ENCODE results near the gene KRTAP10-3. TPM values are rescaled to one million over a fixed set of nuclear protein-coding genes. Genes with fewer than 3 reads are reported as not detected.

Gene KRTAP10-3
- total RNA-seq, 1 donor from 2014 or later, result not detected

DNA sequence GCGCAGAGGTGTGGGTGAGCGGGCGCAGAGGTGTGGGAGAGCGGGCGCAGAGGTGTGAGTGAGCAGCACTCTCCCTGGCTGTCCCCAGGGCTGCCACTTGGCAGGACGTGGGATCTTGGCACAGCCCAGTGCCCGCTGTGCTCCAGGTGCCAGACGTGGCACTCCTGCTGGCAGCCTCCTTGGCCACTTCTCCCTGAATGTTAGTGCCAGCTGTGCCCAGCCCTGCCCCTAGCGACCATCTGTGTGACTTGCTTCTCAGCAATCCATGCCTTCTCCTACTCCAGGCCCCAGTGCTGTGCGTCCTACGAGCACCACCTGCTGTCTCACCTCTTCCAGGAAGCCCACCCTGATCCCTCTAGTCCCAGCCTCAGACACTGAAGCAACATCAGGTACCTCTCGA lies 49.1 kb downstream of the KRTAP10-3 start:
- no peak overlapping the region for H3K4me3 Mint-ChIP-seq (ENCODE audit: unreplicated experiment)
- peaks cover 4% of the 10 kb centered on the region for H3K4me1 Mint-ChIP-seq (ENCODE audit: low read depth, unreplicated experiment)
- H3K36me3 Mint-ChIP-seq (ENCODE audit: low read depth, unreplicated experiment), result peaks cover 1% of the 10 kb centered on the region
- DNase-seq (ENCODE audit: low read depth) (no peak), FAIRE-seq (no peak)
- peaks cover 37% of the 10 kb centered on the region for H3K27me3 Mint-ChIP-seq (ENCODE audit: low read depth, unreplicated experiment)
- H4K20me1 ChIP-seq (ENCODE audit: insufficient read depth, low read length), result no peaks in the 10 kb centered on the region
- H3K9ac ChIP-seq (ENCODE audit: low read length), result no peak overlapping the region
- no peak overlapping the region for H3K4me3 ChIP-seq (ENCODE audit: insufficient read depth, low read depth, low read length)
- H3K36me3 ChIP-seq (ENCODE audit: insufficient read depth, low read length), result no peaks in the 10 kb centered on the region
- H3K27ac ChIP-seq (ENCODE audit: low read depth, low read length), result no peak overlapping the region
- H3K79me2 ChIP-seq (ENCODE audit: insufficient read depth, low read length), result no peaks in the 10 kb centered on the region
- H3K4me2 ChIP-seq (ENCODE audit: low read length), result no peak overlapping the region
- no peaks in the 10 kb centered on the region for H3K9me3 Mint-ChIP-seq (ENCODE audit: unreplicated experiment)
- no peaks in the 10 kb centered on the region for H3K4me1 ChIP-seq (ENCODE audit: insufficient read depth, low read length)
- no peaks in the 10 kb centered on the region for H3K9me3 ChIP-seq (ENCODE audit: insufficient read depth, low read depth, low read length)
- TF ChIP-seq, protein P1, sequence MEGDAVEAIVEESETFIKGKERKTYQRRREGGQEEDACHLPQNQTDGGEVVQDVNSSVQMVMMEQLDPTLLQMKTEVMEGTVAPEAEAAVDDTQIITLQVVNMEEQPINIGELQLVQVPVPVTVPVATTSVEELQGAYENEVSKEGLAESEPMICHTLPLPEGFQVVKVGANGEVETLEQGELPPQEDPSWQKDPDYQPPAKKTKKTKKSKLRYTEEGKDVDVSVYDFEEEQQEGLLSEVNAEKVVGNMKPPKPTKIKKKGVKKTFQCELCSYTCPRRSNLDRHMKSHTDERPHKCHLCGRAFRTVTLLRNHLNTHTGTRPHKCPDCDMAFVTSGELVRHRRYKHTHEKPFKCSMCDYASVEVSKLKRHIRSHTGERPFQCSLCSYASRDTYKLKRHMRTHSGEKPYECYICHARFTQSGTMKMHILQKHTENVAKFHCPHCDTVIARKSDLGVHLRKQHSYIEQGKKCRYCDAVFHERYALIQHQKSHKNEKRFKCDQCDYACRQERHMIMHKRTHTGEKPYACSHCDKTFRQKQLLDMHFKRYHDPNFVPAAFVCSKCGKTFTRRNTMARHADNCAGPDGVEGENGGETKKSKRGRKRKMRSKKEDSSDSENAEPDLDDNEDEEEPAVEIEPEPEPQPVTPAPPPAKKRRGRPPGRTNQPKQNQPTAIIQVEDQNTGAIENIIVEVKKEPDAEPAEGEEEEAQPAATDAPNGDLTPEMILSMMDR (IDR thresholded peaks at IDR 0.05; ENCODE audit: insufficient read depth, low read depth, low read length), result no peak
- TF ChIP-seq EZH2 (IDR thresholded peaks at IDR 0.05; ENCODE audit: insufficient read depth, low read length), result no peak
- peaks cover 2% of the 10 kb centered on the region for H3K27me3 ChIP-seq (ENCODE audit: insufficient read depth, low read length)
- no peak overlapping the region for H3K27ac Mint-ChIP-seq (ENCODE audit: unreplicated experiment)
- no peak overlapping the region for H2AFZ ChIP-seq (ENCODE audit: low read depth, low read length)

DNA sequence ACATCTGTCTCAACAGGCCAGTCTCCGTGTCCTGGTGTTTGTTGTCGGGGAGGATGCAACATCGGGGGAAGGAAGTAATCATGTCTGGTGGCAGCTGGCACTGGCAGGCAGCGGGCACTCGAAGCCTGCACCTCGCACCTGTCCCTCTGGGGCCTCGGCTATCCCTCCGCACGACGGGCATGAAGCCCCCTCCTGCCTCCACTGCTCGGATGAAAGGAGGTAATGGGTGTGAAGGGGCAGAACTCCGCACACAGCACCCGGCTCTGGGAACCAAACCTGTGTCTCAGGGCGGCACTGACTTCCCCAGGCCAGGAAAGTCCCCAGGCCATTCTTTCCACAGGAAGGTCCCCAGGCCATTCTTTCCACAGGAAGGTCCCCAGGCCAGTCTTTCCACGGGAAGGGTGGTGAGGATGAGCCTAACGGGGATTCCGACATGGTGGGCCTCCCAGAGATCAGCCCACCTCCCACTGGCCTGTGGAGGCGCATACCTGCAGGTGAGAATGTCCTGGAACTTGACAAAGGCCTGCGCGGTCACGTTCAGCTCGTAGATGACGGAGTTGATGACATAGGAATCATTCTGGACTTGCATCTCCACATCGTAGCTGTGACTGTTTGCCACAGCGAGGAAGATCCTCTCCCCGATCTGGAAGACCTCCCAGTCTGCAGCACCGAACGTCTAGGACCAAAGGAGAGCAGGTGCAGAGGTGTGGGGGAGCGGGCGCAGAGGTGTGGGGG lies 49.7 kb downstream of the KRTAP10-3 start:
- TF ChIP-seq, protein P1 (IDR thresholded peaks at IDR 0.05; ENCODE audit: insufficient read depth, low read depth, low read length), result no peak
- TF ChIP-seq EZH2 (IDR thresholded peaks at IDR 0.05; ENCODE audit: insufficient read depth, low read length), result no peak
- peaks cover 1% of the 10 kb centered on the region for H3K36me3 Mint-ChIP-seq (ENCODE audit: low read depth, unreplicated experiment)
- H3K27ac ChIP-seq (ENCODE audit: low read depth, low read length), result no peak overlapping the region
- H3K27me3 Mint-ChIP-seq (ENCODE audit: low read depth, unreplicated experiment), result peaks cover 37% of the 10 kb centered on the region
- H3K4me3 Mint-ChIP-seq (ENCODE audit: unreplicated experiment), result no peak overlapping the region
- H3K9ac ChIP-seq (ENCODE audit: low read length), result no peak overlapping the region
- H3K4me1 Mint-ChIP-seq (ENCODE audit: low read depth, unreplicated experiment), result peaks cover 4% of the 10 kb centered on the region
- H3K9me3 ChIP-seq (ENCODE audit: insufficient read depth, low read depth, low read length), result no peaks in the 10 kb centered on the region
- no peaks in the 10 kb centered on the region for H3K9me3 Mint-ChIP-seq (ENCODE audit: unreplicated experiment)
- peaks cover 2% of the 10 kb centered on the region for H3K27me3 ChIP-seq (ENCODE audit: insufficient read depth, low read length)
- H3K4me2 ChIP-seq (ENCODE audit: low read length), result no peak overlapping the region
- H3K4me3 ChIP-seq (ENCODE audit: insufficient read depth, low read depth, low read length), result no peak overlapping the region
- no peaks in the 10 kb centered on the region for H3K36me3 ChIP-seq (ENCODE audit: insufficient read depth, low read length)
- no peak overlapping the region for H2AFZ ChIP-seq (ENCODE audit: low read depth, low read length)
- no peak for DNase-seq (ENCODE audit: low read depth)
- no peak for FAIRE-seq
- H3K79me2 ChIP-seq (ENCODE audit: insufficient read depth, low read length), result no peaks in the 10 kb centered on the region
- H3K4me1 ChIP-seq (ENCODE audit: insufficient read depth, low read length), result no peaks in the 10 kb centered on the region
- H3K27ac Mint-ChIP-seq (ENCODE audit: unreplicated experiment), result no peak overlapping the region
- H4K20me1 ChIP-seq (ENCODE audit: insufficient read depth, low read length), result no peaks in the 10 kb centered on the region

DNA sequence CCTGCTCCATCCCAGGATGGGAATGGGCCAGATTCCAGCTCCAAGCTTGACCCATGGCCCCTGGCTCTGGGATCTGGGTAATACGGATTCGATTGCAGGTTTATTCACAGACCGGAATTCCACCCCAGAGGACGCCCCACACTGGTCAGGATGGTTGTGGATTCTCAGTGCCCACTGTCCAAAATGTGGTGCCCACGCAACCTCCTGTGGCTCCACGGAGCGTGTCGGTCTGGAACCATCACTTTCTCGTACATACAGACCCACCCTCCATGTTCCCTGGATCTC lies 50.2 kb downstream of the KRTAP10-3 start:
- Mint-ChIP-seq H3K36me3 (ENCODE audit: low read depth, unreplicated experiment) (peaks cover 1% of the 10 kb centered on the region), H3K4me1 (ENCODE audit: low read depth, unreplicated experiment) (peaks cover 4% of the 10 kb centered on the region), H3K4me3 (ENCODE audit: unreplicated experiment) (no peak overlapping the region), H3K27me3 (ENCODE audit: low read depth, unreplicated experiment) (peaks cover 37% of the 10 kb centered on the region), H3K9me3 (ENCODE audit: unreplicated experiment) (no peaks in the 10 kb centered on the region), H3K27ac (ENCODE audit: unreplicated experiment) (no peak overlapping the region)
- no peak overlapping the region for H3K27ac ChIP-seq (ENCODE audit: low read depth, low read length)
- no peak overlapping the region for H2AFZ ChIP-seq (ENCODE audit: low read depth, low read length)
- H3K4me3 ChIP-seq (ENCODE audit: insufficient read depth, low read depth, low read length), result no peak overlapping the region
- H4K20me1 ChIP-seq (ENCODE audit: insufficient read depth, low read length), result no peaks in the 10 kb centered on the region
- DNase-seq (ENCODE audit: low read depth) (no peak), FAIRE-seq (no peak)
- TF ChIP-seq, protein P1 (IDR thresholded peaks at IDR 0.05; ENCODE audit: insufficient read depth, low read depth, low read length), result no peak
- TF ChIP-seq EZH2 (IDR thresholded peaks at IDR 0.05; ENCODE audit: insufficient read depth, low read length), result no peak
- peaks cover 2% of the 10 kb centered on the region for H3K27me3 ChIP-seq (ENCODE audit: insufficient read depth, low read length)
- no peaks in the 10 kb centered on the region for H3K36me3 ChIP-seq (ENCODE audit: insufficient read depth, low read length)
- H3K9ac ChIP-seq (ENCODE audit: low read length), result no peak overlapping the region
- no peaks in the 10 kb centered on the region for H3K79me2 ChIP-seq (ENCODE audit: insufficient read depth, low read length)
- no peaks in the 10 kb centered on the region for H3K4me1 ChIP-seq (ENCODE audit: insufficient read depth, low read length)
- H3K9me3 ChIP-seq (ENCODE audit: insufficient read depth, low read depth, low read length), result no peaks in the 10 kb centered on the region
- no peak overlapping the region for H3K4me2 ChIP-seq (ENCODE audit: low read length)

All from astrocyte (in vitro differentiated cells and primary cell).